ENCODE data around the gene OXNAD1. TPM values are rescaled to one million over a fixed set of nuclear protein-coding genes. Genes with fewer than 3 reads are reported as not detected.

Gene OXNAD1
- total and polyA plus RNA-seq, 2 experiments from 2014 or later, result 9.8 to 10.8 TPM

DNA sequence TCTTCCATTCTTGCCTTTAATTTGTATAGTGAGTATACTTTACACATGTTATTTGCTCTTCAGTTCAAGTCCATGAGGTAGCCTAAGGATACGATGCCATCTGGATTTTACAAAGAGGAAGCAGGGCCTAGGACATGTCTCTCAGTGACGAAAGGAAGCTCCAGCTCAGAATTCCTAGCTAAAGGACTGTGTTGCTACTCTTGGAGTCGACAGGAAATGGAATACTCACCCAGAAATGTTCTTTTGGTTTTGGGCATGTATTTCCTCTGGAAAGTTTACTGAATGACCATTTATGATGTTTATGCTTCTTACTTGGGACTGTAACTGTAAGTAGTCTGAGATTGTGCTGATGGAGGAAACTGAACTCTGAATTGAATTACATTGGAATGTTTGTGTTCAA, 12.5 kb downstream of the OXNAD1 start:
- whole genome bisulfite sequencing, 2 experiments (ENCODE audit: low coverage in 1 of 2, low lambda C conversion rate in 2 of 2, missing lambda C conversion rate in 2 of 2), result 84 to 89% methylated on average over 3 of the region's 3 CpGs
- H3K4me2 ChIP-seq (ENCODE audit: unreplicated experiment), result no peak overlapping the region
- no peaks in the 10 kb centered on the region for H3K27me3 ChIP-seq (replicated peaks; ENCODE audit: insufficient read depth)
- no peaks in the 10 kb centered on the region for H4K20me1 ChIP-seq (ENCODE audit: insufficient read depth)
- no peak overlapping the region for H3K9ac ChIP-seq
- no peaks in the 10 kb centered on the region for H3K9me2 ChIP-seq (ENCODE audit: insufficient read depth)
- no peak overlapping the region for H2AFZ ChIP-seq
- H3K27ac ChIP-seq, result no peak overlapping the region
- H3K4me1 ChIP-seq (ENCODE audit: insufficient read depth), result no peaks in the 10 kb centered on the region
- 0 out of 2 replicates have a peak, but pooled peaks cover 3% of the 10 kb centered on the region for H3K36me3 ChIP-seq (ENCODE audit: low read depth)
- H3K9me3 ChIP-seq (ENCODE audit: low read depth), result no peaks in the 10 kb centered on the region
- DNase-seq, result no peak
- TF ChIP-seq EZH2 (IDR thresholded peaks at IDR 0.05; ENCODE audit: insufficient read depth, poor library complexity, severe bottlenecking) (no peak), EZH2phosphoT487 (IDR thresholded peaks at IDR 0.05; ENCODE audit: insufficient read depth, low read depth) (no peak)
- in situ Hi-C loops (cut with MboI), result loop anchor here (10.0 to 25.0 kb wide), 3 partner anchors 267 to 935 kb away; no protein-coding TSS in a partner anchor
- no peaks in the 10 kb centered on the region for H3K79me2 ChIP-seq (ENCODE audit: insufficient read depth)
- no peak overlapping the region for H3K4me3 ChIP-seq
- no peaks in the 10 kb centered on the region for H3F3A ChIP-seq (ENCODE audit: insufficient read depth)

DNA sequence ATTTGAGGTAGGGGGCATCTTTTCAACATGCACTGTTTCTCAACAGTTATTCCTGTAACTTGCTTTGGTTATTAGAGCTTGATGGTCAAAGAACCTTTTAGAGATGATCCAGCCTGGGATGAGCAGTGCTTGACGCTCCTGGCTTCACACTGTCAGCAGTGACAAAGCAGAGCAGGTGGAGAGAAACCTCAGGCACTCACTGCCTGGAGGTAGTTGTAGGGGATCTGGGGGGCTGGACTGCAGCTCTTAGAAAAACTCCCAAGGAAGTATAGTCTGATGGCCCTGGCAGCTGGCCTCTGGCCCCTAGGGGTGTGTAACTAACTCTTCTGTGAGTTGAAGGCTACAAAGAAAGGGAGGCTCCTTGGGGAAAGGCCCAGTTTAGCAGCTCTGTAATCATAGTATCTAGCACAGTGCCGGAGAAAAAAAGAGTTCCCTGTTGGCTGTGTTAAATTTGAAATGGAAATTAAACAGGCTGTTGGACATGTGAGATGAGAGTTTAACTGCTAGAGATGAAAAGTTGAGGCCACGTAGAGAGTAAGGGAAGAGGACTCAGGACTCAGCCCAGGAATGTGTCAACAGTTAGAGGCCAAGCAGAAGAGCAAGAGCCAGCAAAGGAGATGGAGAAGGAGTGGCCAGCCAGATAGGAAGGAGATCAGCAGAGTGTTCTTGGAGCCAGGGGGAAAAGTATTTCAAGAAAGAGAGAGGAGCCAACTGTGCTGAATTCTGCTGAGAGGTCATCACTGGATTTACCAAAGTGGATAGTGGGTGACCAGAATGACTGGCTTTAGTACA, 14.2 kb downstream of the OXNAD1 start:
- Histone ChIP-seq H3K4me2 (ENCODE audit: unreplicated experiment) (no peak overlapping the region), H3K27ac (no peak overlapping the region), H3K36me3 (ENCODE audit: low read depth) (no peaks in the 10 kb centered on the region), H3K4me1 (ENCODE audit: insufficient read depth) (no peaks in the 10 kb centered on the region), H3K4me3 (no peak overlapping the region), H2AFZ (no peak overlapping the region), H3K79me2 (ENCODE audit: insufficient read depth) (no peaks in the 10 kb centered on the region), H3K9ac (no peak overlapping the region), H3K9me3 (ENCODE audit: low read depth) (no peaks in the 10 kb centered on the region), H3K27me3 (replicated peaks; ENCODE audit: insufficient read depth) (no peaks in the 10 kb centered on the region), H4K20me1 (ENCODE audit: insufficient read depth) (no peaks in the 10 kb centered on the region), H3K9me2 (ENCODE audit: insufficient read depth) (no peaks in the 10 kb centered on the region), H3F3A (ENCODE audit: insufficient read depth) (no peaks in the 10 kb centered on the region)
- in situ Hi-C loops (cut with MboI), result loop anchor here (10.0 to 25.0 kb wide), 3 partner anchors 266 to 933 kb away; no protein-coding TSS in a partner anchor
- no peak for DNase-seq
- WGBS, 2 experiments (ENCODE audit: low coverage in 1 of 2, low lambda C conversion rate in 2 of 2, missing lambda C conversion rate in 2 of 2), result 57 to 71% methylated on average over 3 of the region's 3 CpGs
- TF ChIP-seq EZH2phosphoT487 (IDR thresholded peaks at IDR 0.05; ENCODE audit: insufficient read depth, low read depth) (no peak), EZH2 (IDR thresholded peaks at IDR 0.05; ENCODE audit: insufficient read depth, poor library complexity, severe bottlenecking) (no peak)

DNA sequence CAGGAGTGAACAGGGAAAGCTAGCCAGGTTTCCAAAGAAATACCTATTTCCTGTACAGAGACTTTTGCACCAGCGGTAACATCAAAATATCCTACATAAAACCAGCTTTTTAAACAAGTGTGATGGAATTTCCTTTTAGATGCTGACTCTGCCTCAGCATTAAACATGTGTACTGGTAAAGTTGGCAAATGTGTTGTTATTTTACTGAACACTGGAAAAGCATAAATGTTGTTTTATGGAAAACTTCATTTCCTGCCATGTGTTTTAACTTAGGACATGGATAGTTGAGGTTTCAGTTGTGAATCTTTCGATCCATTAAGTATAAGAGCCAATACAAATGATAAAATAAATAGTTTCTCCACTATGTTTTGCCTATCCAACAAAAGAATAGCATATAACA, 15.7 kb downstream of the OXNAD1 start:
- Histone ChIP-seq H3K27me3 (replicated peaks; ENCODE audit: insufficient read depth) (no peaks in the 10 kb centered on the region), H4K20me1 (ENCODE audit: insufficient read depth) (no peaks in the 10 kb centered on the region), H3K27ac (no peak overlapping the region), H3K9me3 (ENCODE audit: low read depth) (no peaks in the 10 kb centered on the region), H3K4me2 (ENCODE audit: unreplicated experiment) (no peak overlapping the region), H2AFZ (no peak overlapping the region), H3K4me1 (ENCODE audit: insufficient read depth) (no peaks in the 10 kb centered on the region), H3K9ac (no peak overlapping the region), H3K9me2 (ENCODE audit: insufficient read depth) (no peaks in the 10 kb centered on the region), H3K4me3 (no peak overlapping the region), H3F3A (ENCODE audit: insufficient read depth) (no peaks in the 10 kb centered on the region), H3K36me3 (ENCODE audit: low read depth) (no peaks in the 10 kb centered on the region), H3K79me2 (ENCODE audit: insufficient read depth) (no peaks in the 10 kb centered on the region)
- no peak for TF ChIP-seq EZH2 (IDR thresholded peaks at IDR 0.05; ENCODE audit: insufficient read depth, poor library complexity, severe bottlenecking)
- TF ChIP-seq EZH2phosphoT487 (IDR thresholded peaks at IDR 0.05; ENCODE audit: insufficient read depth, low read depth), result no peak
- WGBS, 2 experiments (ENCODE audit: low coverage in 1 of 2, low lambda C conversion rate in 2 of 2, missing lambda C conversion rate in 2 of 2), result 61 to 73% methylated on average over 2 of the region's 2 CpGs
- in situ Hi-C loops (cut with MboI), result loop anchor here (25.0 kb wide), 2 partner anchors 757 to 932 kb away; no protein-coding TSS in a partner anchor
- DNase-seq, result no peak

DNA sequence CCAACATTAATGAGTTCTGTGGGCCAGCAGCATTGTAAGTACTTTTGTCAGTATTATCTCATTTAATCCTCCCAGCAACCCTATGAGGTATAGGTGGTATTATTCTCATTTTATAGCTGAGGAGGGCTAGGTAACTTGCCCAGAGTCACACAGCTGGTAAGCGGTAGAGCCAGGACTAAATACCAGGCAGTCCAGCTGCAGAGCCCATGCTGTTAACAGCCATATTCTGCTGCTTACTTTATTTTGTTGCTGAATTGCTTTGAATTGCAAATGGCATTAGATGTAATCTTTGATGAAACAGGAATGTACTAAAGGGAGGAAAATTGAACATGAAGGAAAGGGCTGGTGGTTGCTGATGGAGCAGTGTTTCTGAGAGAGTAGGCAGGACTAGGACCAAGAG, 19.6 kb downstream of the OXNAD1 start:
- TF ChIP-seq EZH2 (IDR thresholded peaks at IDR 0.05; ENCODE audit: insufficient read depth, poor library complexity, severe bottlenecking) (no peak), EZH2phosphoT487 (IDR thresholded peaks at IDR 0.05; ENCODE audit: insufficient read depth, low read depth) (no peak)

More for the DNA sequence above, 19.6 kb downstream of the OXNAD1 start:
- H3K36me3 ChIP-seq (ENCODE audit: low read depth), result no peaks in the 10 kb centered on the region
- H3K9me3 ChIP-seq (ENCODE audit: low read depth), result no peaks in the 10 kb centered on the region
- peaks cover 7% of the 10 kb centered on the region for H3K4me1 ChIP-seq (ENCODE audit: insufficient read depth)
- H3K79me2 ChIP-seq (ENCODE audit: insufficient read depth), result no peaks in the 10 kb centered on the region
- H3F3A ChIP-seq (ENCODE audit: insufficient read depth), result peaks cover 7% of the 10 kb centered on the region; the same call in 1 of the 2 replicates
- WGBS, 2 experiments (ENCODE audit: low coverage in 1 of 2, low lambda C conversion rate in 2 of 2, missing lambda C conversion rate in 2 of 2), result 97 to 100% methylated on average over 1 of the region's 1 CpG
- no peaks in the 10 kb centered on the region for H3K9me2 ChIP-seq (ENCODE audit: insufficient read depth)
- no peak overlapping the region for H3K4me3 ChIP-seq
- H3K9ac ChIP-seq, result no peak overlapping the region
- no peak overlapping the region for H3K4me2 ChIP-seq (ENCODE audit: unreplicated experiment)
- in situ Hi-C loops (cut with MboI), result loop anchor here (25.0 kb wide), 2 partner anchors 753 to 928 kb away; no protein-coding TSS in a partner anchor
- no peak for DNase-seq
- H3K27me3 ChIP-seq (replicated peaks; ENCODE audit: insufficient read depth), result no peaks in the 10 kb centered on the region
- no peaks in the 10 kb centered on the region for H4K20me1 ChIP-seq (ENCODE audit: insufficient read depth)
- no peak overlapping the region for H2AFZ ChIP-seq
- H3K27ac ChIP-seq, result no peak overlapping the region

All from GM23248 (cell line).